Measurements from ENCODE around the gene MRPL39. TPM values are rescaled to one million over a fixed set of nuclear protein-coding genes. Genes with fewer than 3 reads are reported as not detected.

MRPL39 gene
- total and polyA plus RNA-seq, 2 of the 4 experiments (the other 2 are of a cell fraction), result 15.2 to 20.6 TPM

DNA sequence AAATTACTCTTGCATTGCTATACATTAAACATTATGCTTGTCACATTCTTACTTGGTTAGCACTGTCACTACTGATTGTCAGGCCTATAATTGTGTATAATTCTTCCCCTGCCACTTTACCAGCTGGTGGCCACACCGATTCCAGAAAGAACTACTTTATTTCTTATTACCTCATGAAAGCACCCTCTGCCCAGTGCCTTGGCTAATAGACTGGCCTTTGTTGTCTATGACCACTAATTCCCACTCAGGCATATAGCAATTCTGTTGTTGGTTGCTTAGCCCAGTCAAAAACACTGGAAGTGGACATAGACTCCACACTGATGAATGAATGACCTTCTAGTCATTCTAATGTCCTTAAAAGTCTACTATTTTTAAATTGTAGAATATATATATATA, 35.6 kb downstream of the MRPL39 start:
- Histone ChIP-seq H3K4me1 (ENCODE audit: control insufficient read depth, insufficient read depth, low read length) (peaks cover 7% of the 10 kb centered on the region), H3K4me3 (ENCODE audit: insufficient read depth, low read depth, low read length) (no peak overlapping the region), H2AFZ (replicated peaks; ENCODE audit: low read length, poor library complexity) (no peak overlapping the region), H3K56ac (ENCODE audit: extremely low read depth, insufficient read depth, low read length) (no peak overlapping the region), H3K79me1 (ENCODE audit: low read depth in 1 of 2, low read length in 2 of 2) (peaks cover 19 to 38% of the 10 kb centered on the region in 2 experiments), H3K9me3 (ENCODE audit: control insufficient read depth, insufficient read depth, low read length) (no peaks in the 10 kb centered on the region), H4K5ac (ENCODE audit: low read depth, low read length) (no peak overlapping the region), H2AK9ac (replicated peaks; ENCODE audit: low read depth, low read length, poor library complexity) (no peak overlapping the region), H2BK15ac (ENCODE audit: low read depth, low read length) (no peak overlapping the region), H2BK20ac (ENCODE audit: low read depth, low read length) (no peak overlapping the region), H3K4me2 (ENCODE audit: low read depth, low read length) (no peak overlapping the region), H2BK120ac (ENCODE audit: low read depth, low read length) (peak overlapping the region; percentile 58; the same call in 1 of the 2 replicates), H4K91ac (ENCODE audit: insufficient read depth, low read depth, low read length) (no peak overlapping the region), H3K27me3 (ENCODE audit: control insufficient read depth, insufficient read depth, low read length) (no peaks in the 10 kb centered on the region), H2BK5ac (ENCODE audit: low read depth, low read length, poor library complexity, severe bottlenecking) (no peak overlapping the region), H3K4ac (ENCODE audit: low read depth, low read length) (no peak overlapping the region; the same call in 1 of the 2 replicates), H4K8ac (ENCODE audit: low read depth in 2 of 2, low read length in 2 of 2) (peak overlapping the region in 1 of 2 experiments; percentile 46; a peak in 2 of 4 replicates), H3K27ac (ENCODE audit: insufficient read depth, low read length) (no peak overlapping the region), H3K18ac (ENCODE audit: low read depth, low read length) (no peak overlapping the region), H3K23ac (ENCODE audit: low read depth, low read length) (peak overlapping the region; percentile 19; the same call in 1 of the 2 replicates), H3K36me3 (ENCODE audit: control insufficient read depth, insufficient read depth, low read length) (peaks cover 8% of the 10 kb centered on the region; the same call in 1 of the 2 replicates), H2AK5ac (ENCODE audit: low read depth, low read length) (no peak overlapping the region), H3K9me1 (ENCODE audit: insufficient read depth, low read length) (peaks cover 6% of the 10 kb centered on the region), H3K14ac (replicated peaks; ENCODE audit: low read depth, low read length) (no peak overlapping the region), H3K9ac (ENCODE audit: low read depth, low read length) (no peak overlapping the region), H4K20me1 (ENCODE audit: insufficient read depth, low read length) (no peaks in the 10 kb centered on the region; the same call in 1 of the 2 replicates)
- ChIA-PET POLR2A (ENCODE audit: unreplicated experiment) (no interaction called here), CTCF (no interaction called here)
- BruUV-seq (replicated peaks), result no TSS peak
- DNase-seq (no peak), ATAC-seq (ENCODE audit: low read depth) (no peak)
- dilution Hi-C loops (cut with HindIII; ENCODE audit: low sequenced_read_pairs, unreplicated experiment) (no loop called here), intact Hi-C loops (cut with micrococcal nuclease) (no loop called here), in situ Hi-C loops (cut with MboI; ENCODE audit: low sequenced_read_pairs) (no loop called here)
- no CpG with 5 or more reads among the region's 1 CpG for WGBS, 2 experiments (ENCODE audit: extremely low coverage in 2 of 2, insufficient read length in 1 of 2)
- TF ChIP-seq CHD1 (IDR thresholded peaks at IDR 0.05; ENCODE audit: low read depth, low read length) (no peak), RCOR1 (IDR thresholded peaks at IDR 0.05; ENCODE audit: insufficient replicate concordance, low read length) (no peak), CEBPB (IDR thresholded peaks at IDR 0.05; ENCODE audit: low read depth, low read length) (no peak), MAFK (IDR thresholded peaks at IDR 0.05; ENCODE audit: low read depth, low read length) (no peak), MXI1 (IDR thresholded peaks at IDR 0.05; ENCODE audit: borderline replicate concordance, low read depth, low read length) (no peak), CTCF (conservative IDR thresholded peaks at IDR 0.05; ENCODE audit: low read depth, low read length) (no peak)
